OCI-M1 (cell line): Measurements from ENCODE around the gene OR52K2.
"Not testable (repeated sequence)": the region's sequence is repeated elsewhere in the genome, so short reads cannot be mapped to it uniquely, and the experiment has no call there.

Experiments
- DNase-seq: peaks from one replicate; lab custom pipeline; 2025; lab: John Stamatoyannopoulos, UW

Gene OR52K2

DNA sequence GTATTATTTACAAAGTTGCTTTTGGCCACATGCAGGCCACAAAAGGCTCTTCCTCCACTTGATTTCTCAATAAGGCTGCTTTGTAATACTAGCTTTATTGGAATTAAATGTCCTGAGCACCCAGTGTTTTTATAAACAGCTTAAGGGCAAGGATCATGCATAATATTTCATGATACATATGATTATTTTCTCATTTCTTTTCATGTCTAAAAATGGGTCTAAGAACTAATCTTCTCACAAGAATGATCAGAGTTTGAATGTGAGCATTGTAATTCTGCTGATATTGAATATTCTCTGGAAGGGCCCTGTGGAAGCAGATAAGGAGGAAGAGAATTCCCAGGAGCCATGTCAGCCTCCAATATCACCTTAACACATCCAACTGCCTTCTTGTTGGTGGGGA lies at the start of gene OR52K2:
TSS of gene OR52K2 (plus strand) at position 301 of the 400 bp plus-strand sequence. CDS start at position 346, 45 bp downstream.
- DNase-seq, result no peak

DNA sequence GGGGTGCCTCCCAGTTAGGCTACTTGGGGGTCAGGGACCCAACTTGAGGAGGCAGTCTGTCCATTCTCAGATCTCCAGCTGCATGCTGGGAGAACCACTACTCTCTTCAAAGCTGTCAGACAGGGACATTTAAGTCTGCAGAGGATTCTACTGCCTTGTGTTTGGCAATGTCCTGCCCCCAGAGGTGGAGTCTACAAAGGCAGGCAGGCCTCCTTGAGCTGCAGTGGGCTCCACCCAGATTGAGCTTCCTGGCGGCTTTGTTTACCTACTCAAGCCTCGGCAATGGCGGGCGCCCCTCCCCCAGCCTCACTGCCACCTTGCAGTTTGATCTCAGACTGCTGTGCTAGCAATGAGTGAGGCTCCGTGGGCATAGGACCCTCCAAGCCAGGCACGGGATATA lies 42.9 kb upstream of the OR52K2 start:
- not testable (repeated sequence) for DNase-seq

DNA sequence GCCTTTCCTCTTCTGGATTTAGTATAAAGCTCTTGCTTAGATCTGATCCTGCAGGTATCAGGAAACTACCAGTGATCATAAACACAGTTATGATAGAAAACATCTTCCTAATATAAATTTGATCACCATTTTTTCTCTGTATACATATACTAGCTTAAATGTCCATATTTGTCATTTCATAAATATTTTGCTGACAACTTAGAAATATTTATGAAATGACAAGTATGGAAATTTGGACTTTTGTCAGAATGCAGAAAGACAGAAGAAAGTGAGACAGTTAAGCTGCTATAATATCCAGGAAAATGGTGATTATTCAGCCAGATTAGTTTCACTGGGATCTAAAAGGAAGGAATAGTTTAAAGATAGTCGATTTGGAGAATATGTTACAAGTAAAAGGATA lies 32.8 kb upstream of the OR52K2 start:
- no peak for DNase-seq

DNA sequence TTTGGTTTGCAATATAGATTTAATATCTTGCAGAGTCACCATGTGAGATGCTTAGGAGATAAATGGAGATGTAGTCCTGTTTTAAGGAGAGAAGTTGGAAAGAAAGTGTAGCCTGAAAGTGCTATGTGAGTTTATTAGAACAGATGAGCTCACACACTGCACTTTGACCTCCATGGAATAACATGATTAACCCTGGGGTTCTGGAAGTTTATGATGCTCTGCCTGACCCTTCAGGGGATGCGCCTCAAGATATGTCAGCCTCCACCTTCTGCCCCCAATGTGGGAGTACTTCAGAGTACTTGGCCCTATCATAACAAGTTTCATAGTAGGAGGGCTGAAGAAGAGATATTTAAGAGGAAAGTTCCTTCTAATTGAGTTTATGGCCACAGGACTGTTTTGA lies 32.3 kb upstream of the OR52K2 start:
- no peak for DNase-seq

DNA sequence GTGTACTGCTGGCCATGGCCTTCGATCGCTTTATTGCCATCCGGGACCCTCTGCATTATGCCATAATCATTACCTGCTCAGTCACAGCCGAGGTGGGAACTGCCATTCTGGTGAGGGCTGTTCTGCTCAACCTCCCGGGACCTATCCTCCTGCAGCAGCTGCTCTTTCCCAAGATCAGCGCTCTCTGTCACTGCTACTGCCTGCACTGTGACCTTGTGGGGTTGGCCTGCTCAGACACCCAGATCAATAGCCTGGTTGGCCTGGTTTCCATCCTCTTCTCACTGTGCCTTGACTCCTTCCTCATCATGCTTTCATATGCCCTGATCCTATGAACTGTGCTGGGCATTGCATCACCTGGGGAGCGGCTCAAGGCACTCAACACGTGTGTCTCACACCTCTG lies 30.7 kb upstream of the OR52K2 start:
- no peak for DNase-seq

DNA sequence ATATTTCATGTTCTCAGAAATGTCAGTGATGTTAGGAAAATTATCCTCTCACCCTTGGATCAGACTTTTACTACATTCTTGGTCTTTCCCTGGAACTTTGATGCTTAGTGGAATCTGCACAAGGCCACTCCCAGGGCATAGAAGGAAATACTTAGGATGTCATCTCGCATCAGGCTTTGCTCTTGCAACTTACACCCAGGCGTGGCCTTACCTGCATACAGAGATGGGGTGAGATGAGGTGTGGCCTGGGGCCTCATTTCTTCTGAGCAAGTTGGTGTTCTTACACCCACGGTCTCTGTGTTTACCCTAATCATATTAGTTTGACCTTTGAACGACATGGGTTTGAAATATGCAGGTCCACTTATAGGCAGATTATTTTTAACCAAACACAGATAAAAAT lies 19.0 kb upstream of the OR52K2 start:
- DNase-seq, result no peak

DNA sequence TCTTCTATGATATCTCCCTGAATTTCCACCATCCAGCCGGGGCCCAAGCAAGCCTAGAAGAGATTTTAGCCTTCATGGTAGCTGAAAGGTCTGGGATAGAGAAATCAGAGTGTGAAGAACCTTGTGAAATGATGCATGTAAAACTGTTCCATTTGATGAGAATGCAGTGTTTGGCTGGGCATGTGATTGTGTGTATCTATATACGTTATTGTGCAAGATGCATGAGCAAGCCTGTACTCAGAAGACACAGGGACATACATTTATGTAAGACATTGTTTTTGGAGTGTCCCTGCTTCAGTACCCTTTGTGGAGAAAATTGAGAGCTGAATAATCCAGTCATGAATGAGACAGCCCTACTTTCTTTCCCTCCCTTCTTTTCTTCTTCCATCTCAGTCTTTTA lies 15.2 kb upstream of the OR52K2 start:
- no peak for DNase-seq

DNA sequence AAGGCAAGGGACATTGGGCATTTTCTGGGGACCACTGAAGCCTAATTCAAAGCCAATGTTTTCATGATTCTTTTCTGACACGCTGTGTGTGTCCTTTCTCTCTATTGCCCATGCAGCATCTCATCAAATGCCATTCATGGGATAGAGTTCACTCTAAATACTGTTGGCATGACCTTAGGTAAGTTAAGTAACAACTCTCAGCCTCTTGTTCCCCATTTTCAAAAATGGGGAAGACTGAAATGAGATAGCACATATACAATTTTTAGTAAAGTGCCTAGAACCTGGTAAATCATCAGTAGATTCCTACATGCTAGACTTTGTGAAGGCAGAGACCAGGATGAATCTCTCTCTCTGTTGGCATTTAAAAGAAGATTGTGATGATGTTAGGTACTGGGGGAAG lies 12.7 kb upstream of the OR52K2 start:
- no peak for DNase-seq

DNA sequence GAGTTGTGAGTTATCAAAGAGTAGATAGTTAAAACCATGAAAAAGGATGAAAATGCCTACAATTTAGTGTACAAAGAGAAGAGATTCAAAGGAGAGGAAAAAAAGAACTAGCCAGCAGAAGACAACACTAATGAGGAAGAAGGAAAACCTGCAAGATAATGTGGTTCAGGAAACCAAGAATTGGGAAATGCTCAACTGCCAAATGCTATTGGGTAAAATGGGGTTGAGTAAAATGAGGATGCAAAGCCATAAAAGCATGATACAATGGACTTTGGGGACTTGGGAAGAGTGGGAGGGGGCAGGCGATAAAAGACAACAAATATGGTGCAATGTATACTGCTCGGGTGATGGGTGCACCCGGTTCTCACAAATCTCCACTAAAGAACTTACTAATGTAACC lies 7.6 kb upstream of the OR52K2 start:
- no peak for DNase-seq

DNA sequence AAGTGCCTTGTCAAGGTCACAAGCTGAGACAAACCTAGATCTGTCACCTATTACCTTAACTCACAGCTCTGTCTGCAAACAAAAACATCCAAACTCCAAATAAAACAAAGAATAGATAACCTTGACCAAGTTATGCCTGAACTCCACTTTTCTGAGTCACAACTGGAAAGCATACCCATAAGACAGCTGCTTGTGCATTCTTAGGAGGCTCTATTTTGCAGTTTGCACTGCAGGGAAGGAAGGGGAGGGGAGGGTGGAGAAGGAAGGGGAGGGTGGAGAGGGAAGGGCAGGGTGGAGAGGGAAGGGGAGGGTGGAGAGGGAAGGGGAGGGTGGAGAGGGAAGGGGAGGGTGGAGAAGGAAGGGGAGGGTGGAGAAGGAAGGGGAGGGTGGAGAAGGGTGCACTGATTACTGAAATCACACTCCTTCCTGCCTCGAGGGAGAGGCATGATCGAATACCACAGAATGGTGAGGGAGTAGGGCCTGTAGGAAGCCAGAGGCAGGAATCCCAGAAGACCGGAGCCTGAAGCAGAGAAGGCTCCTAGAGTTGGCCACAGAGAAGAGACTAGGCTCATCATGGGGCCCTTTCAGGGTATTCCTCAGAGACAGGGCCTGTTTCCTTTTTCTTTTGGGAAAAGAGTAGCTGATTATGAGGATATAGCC lies 5.7 kb upstream of the OR52K2 start:
- no peak for DNase-seq

DNA sequence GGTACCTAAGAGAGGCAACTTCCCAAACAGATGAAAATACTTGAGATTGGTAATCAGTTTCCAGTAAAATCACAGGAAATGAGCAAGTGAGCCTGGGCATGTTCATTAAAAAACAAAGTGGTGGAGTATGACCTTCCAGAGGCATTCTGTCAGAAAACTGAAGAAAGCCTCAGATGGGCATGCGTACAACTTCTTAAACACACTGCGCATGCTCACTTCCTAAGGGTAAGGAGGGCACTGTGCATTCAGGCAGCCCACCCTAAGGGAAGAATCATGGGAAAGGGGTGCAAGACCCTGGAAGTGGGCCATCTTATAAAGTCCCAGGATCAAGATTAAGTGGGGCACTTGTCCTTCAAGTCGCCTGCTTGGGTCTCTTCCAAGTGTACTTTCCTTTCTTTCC lies 4.0 kb downstream of the OR52K2 start:
- DNase-seq, result no peak

DNA sequence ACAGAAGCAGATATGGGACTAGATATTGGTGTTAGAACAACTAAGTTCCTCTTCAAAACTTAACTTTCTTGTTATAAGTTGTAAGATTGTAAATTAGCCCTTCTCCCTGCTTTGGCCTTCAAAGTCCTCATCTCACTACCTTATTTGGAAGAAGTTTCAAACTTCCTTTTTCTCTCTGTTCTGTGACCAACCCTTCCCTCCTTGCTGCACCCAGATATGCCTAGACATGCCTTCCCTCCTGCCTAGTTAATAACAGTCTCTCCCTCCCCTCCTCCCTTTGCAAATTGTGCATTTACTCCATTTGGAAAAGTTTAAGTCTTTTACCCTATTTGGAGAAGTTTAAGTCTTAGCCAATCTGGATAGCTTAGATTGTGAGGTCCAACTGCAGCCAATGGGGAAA lies 4.9 kb downstream of the OR52K2 start:
- DNase-seq, result peak; percentile 30

DNA sequence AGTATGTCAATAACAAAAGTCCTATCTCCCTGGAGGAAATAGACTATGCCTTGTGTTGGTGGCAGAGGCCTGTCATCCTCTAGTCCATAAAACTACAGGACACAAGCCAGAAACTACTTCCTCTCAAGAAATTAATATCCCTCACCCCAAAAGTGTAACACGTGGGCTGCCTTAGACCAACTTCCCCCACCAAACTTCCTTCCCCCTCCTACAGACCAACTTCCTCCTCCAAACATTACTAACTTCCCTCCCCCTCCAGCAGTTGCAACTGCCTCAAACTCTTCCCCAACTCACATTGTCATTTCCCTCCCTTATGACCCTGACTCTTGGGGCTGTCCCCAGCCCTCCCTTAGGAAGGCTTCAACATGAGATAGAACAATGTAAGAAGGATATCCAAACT lies 6.3 kb downstream of the OR52K2 start:
- DNase-seq, result peak; percentile 64

DNA sequence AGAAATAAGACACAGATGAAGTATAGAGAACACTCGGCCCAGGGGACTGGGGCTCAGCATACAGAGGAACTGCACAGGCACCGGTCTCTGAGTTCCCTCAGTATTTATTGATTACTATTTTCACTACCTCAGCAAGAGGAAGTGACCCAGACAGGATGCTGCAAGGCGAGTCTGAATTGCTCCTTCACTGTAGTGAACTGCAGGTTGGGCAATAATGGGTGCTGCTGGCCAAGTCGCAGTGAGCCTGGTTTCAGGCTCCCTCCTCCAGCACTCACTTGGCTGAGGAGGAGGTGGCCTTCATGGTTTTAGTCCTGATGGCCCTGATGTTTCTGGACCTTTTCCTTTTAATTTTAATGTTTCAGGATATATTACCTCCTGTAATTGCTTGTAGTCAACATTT lies 10.4 kb downstream of the OR52K2 start:
- no peak for DNase-seq

DNA sequence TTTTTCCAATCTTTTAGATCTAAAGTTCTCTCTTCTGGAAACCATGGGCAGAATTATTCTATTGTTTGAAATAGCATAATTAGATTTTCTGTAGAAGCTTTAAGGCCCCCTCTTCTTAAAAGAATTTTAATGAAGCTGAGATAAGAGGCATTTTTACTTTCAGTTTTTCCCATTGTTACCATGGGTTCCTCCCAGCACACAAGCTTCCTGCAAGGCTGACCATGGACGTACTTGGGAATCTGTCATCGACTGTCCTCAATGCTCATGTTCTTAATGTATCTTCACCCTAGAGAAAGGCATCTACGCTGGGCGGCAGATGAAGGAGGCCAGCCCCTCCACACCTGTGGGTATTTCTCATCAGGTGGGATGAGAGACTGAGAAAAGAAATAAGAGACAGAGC lies 11.1 kb downstream of the OR52K2 start:
- no peak for DNase-seq

DNA sequence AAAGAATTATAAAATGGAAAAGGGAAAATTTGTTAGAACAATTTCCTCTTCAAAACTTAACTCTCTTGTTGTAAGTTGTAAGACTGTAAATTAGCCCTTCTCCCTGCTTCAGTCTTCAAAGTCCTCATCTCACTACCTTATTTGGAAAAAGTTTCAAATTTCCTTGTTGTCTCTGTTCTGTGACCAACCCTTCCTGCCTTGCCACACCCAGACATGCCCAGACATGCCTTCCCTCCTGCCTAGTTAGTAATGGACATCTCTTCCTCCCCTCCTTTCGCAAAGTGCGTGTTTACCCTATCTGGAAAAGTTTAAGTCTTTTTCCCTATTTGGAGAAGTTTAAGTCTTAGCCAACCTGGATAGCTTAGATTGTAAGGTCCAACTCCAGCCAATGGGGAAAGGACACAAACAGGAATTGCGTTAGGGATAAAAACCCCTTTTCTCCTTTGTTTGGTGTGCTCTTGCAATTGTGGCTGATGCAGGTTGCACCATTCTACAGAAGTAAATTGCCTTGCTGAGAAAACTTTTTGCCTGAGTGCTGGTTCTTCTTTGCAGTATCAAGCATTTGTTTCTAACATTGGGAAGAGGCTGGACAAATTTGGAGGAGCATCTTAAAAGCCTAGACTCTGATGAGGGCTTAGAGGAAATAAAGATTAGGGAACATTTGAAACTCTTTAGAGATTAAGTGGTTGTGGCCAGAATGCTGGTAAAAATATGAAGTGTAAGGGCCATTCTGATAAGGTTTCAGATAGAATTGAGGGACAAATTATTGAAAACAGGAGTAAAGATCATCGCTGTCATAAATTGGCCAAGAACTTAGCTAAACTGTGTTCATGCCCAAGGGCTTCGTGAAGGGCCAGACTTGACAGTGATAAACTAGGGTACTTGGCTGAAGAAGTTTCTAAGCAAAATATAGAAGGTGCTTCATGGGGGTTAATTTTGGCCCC lies 15.4 kb downstream of the OR52K2 start:
- no peak for DNase-seq

DNA sequence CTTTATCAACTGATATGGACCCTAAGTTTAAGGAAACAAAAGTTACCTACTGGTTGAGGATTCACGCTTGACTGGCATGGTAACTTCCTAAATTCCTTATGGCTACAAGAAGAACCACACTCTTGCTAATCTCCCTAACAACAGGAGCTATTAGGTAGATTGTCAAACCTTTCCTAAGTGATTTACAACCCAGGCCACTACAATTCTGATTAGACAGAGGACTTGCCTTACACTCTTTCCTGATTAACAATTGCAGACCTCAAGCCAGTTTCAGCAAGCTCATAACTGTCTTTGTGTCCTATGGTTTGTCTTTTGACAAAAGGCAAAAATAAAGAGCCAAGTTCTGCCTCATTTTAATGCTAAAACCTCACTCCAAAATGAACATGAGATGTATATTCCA lies 16.3 kb downstream of the OR52K2 start:
- no peak for DNase-seq

DNA sequence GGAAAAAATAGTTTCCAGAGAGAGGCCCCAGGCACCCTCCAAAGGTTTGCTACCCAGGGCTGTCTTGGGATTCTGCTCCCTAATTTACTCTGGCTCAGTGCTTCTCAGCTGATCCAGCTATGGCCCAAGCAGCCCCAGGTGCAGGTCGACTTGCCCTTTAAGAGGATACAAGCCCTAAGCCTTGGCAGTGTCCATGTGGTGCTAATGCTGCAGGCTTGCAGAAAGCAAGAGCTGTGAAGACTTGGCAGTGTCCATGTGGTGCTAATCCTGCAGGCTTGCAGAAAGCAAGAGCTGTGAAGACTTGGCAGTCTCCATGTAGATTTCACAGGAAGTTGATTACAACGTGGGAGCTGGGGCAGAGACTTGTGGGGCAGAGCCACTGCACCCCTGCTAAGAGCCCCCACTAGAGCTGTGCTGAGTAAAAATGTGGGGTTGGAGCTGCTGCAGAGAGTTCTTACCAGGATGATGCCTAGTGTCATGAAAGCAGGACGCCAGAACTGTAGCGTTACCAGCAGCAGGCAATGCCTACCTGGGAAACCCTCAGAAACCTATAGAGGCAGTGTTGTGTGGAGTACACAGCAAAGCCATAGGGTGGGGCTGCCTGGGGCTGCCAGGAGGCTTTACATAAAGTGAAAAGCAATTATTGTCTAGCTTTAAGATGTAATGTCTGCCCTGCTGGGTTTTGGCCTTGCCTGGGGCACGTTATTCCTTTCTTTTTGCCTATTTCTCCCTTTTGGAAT lies 17.2 kb downstream of the OR52K2 start:
- no peak for DNase-seq

DNA sequence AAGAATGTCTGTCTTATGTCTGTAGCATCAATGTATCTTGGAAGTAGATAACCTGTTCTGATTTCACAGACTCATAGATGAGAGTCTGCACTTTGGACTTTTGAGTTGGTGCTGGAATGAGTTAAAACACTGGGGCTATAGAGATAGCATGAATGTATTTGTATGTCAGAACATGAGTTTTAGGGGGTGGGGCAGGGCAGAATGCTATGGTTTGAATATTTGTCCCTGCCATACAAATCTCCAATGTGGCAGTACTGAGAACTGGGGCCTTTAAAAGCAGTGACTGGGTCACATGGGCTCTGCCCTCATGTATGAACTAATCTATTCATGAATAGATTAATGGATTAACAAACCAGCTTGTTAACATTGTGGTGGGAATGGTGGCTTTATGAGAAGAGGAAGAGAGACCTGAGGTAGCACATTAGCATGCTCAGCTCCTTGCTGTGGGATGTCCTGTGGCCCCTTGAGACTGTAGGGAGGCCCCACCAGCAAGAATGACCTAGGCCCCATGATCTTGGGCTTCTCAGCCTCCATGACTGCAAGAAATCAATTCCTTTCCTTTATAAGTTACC lies 17.9 kb downstream of the OR52K2 start:
- DNase-seq, result no peak

DNA sequence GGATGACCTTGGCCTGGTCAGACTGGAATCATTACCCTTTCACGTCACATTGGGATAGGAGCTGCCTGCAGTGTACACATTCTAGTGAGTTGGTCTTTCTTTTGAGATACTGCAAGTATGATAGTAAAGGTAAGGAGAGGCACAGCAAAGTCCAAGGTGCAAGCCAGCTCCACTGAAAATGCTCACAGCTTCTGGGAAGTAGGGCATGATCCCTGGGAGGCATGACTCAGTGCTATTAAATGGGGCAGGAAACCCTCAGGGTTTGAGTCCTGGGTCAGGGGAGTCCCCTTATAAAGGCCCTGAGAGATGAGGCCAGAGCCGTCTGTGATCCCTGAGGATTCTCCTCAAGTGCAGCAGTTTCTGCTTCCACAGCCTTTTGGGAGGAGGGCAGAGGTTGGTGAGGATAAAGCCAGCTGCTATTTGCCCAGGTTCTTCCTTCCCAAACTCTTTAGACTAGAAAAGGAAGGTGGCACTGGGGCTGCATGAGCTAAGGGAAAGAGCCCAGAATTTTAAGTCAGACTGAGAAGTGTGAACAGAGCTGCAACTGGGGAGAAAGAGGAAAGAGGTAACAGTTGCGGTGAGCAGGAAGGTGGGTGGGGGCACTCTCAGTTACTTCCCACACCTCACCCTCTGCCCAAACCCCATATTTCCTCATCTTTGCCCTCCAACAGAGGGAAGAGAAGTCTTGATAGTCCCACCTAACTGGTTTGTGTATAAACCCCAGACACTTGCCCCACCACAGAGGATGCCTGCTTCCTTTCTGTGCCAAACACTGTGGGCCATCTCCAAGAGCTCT lies 18.9 kb downstream of the OR52K2 start:
- no peak for DNase-seq

DNA sequence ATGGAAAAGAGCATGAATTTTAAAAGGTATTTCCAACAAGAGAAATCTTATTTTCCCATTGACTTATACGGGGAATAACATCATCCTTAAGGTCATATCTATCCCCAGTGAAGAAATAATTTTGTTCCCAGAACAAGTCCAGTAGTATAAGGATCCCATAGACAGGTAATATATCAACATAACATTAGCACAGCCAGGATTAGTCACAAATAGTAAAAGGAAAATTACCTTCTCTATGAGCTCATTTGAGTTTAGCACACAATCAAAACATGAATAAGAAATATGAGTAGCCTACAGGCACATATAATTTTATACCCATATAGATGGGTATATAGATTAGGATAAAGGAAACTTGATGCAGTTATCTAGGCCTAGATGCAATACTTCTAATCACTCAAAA lies 30.5 kb downstream of the OR52K2 start:
- DNase-seq, result no peak
